Right atrium auricular region (tissue), 2 donors: Measurements from ENCODE around the gene INO80E. TPM values are rescaled to one million over a fixed set of nuclear protein-coding genes. Genes with fewer than 3 reads are reported as not detected.

Source experiments
- DNase-seq: peaks from one replicate; pipeline ENCODE4 v3.0.0-alpha.2; 2019; ENCODE audit warnings: low spot score
- H3K27ac ChIP-seq, 2 donors: fragments of 200-600 bp; sonication (generic); 1 replicate in 1 of 2; 2 replicates in 1 of 2; pipeline ENCODE4 v1.5.1; 2016 to 2019
- H3K27me3 ChIP-seq, 2 donors: fragments of 200-600 bp; sonication (generic); one replicate each; pipeline versions ENCODE4 v1.5.1 to v1.6.0; 2017 to 2019
- H3K36me3 ChIP-seq: fragments of 200-600 bp; sonication (generic); one replicate; pipeline ENCODE4 v1.5.1; 2016
- H3K4me1 ChIP-seq, 2 donors: fragments of 200-600 bp; sonication (generic); one replicate each; pipeline versions ENCODE4 v1.5.1 to v1.6.0; 2017 to 2019
- H3K4me3 ChIP-seq, 2 donors: fragments of 200-600 bp; sonication (generic); 1 replicate in 1 of 2; 2 replicates in 1 of 2; pipeline ENCODE4 v1.5.1; 2017 to 2019; ENCODE audit warnings: mild to moderate bottlenecking in 1 of 2, moderate library complexity in 1 of 2
- H3K9me3 ChIP-seq, 2 donors: fragments of 200-600 bp; sonication (generic); one replicate each; pipeline ENCODE4 v1.5.1; 2019
- CTCF ChIP-seq, 2 donors: fragments of 200-600 bp; sonication (generic); IDR thresholded peaks; one replicate each; pipeline ENCODE4 v1.5.1; 2019; ENCODE audit warnings: antibody characterized with exemption in 2 of 2
- total RNA-seq, 2 donors: library from RNA; depleted of rRNA; stranded (reverse); fragments of >200 nt; gene quantifications; one replicate each; pipeline ENCODE4 v1.1.0, GENCODE V29; 2016

INO80E gene
- total RNA-seq, 2 donors from 2014 or later: 33.4 to 117 TPM

- Histone ChIP-seq H3K27ac (no peak overlapping the region), H3K4me3 (no peak overlapping the region), H3K4me1 (peaks cover 0 to 13% of the 10 kb centered on the region in 2 donors), H3K36me3 (no peaks in the 10 kb centered on the region), H3K9me3 (no peaks in the 10 kb centered on the region), H3K27me3 (peaks cover 15 to 18% of the 10 kb centered on the region in 2 donors)
- no peak for TF ChIP-seq CTCF (IDR thresholded peaks at IDR 0.05)
- no peak for DNase-seq
These were observed 32.5 kb downstream of the INO80E start for GRCh38 chr16:30028438-30029076.

- DNase-seq: no peak
- no peak for TF ChIP-seq CTCF (IDR thresholded peaks at IDR 0.05)
- Histone ChIP-seq H3K36me3 (no peaks in the 10 kb centered on the region), H3K27me3 (peaks cover 17 to 23% of the 10 kb centered on the region in 2 donors), H3K9me3 (no peaks in the 10 kb centered on the region), H3K4me3 (no peak overlapping the region), H3K4me1 (peaks cover 0 to 13% of the 10 kb centered on the region in 2 donors), H3K27ac (no peak overlapping the region)
These were observed 34.1 kb downstream of the INO80E start for GRCh38 chr16:30030011-30030685.

GRCh38 chr16:30030841-30031413, 34.9 kb downstream of the INO80E start, which contains the start of gene TLCD3B:
Gene TLCD3B (minus strand): TSS chr16:30031271. CDS start chr16:30030527, 744 bp downstream.
- Histone ChIP-seq H3K36me3 (no peaks in the 10 kb centered on the region), H3K9me3 (no peaks in the 10 kb centered on the region), H3K4me1 (peaks cover 0 to 13% of the 10 kb centered on the region in 2 donors), H3K4me3 (peak within 1 kb of the TSS in 1 of 2 donors; percentile 29), H3K27me3 (peaks cover 15 to 23% of the 10 kb centered on the region in 2 donors), H3K27ac (no peak within 1 kb of the TSS)
- no peak for TF ChIP-seq CTCF (IDR thresholded peaks at IDR 0.05)
- no peak for DNase-seq

- peak overlapping the region in 1 of 2 donors; percentile 29 for H3K4me3 ChIP-seq
- peaks cover 0 to 13% of the 10 kb centered on the region in 2 donors for H3K4me1 ChIP-seq
- H3K36me3 ChIP-seq: no peaks in the 10 kb centered on the region
- no peak overlapping the region for H3K27ac ChIP-seq
- DNase-seq: no peak
- H3K9me3 ChIP-seq: no peaks in the 10 kb centered on the region
- H3K27me3 ChIP-seq: peaks cover 15 to 23% of the 10 kb centered on the region in 2 donors
- TF ChIP-seq CTCF (IDR thresholded peaks at IDR 0.05): no peak
These were observed 35.5 kb downstream of the INO80E start for GRCh38 chr16:30031477-30031918.

- TF ChIP-seq CTCF (IDR thresholded peaks at IDR 0.05): peak in 1 of 2 donors; percentile 73
- DNase-seq: peak; percentile 65
- Histone ChIP-seq H3K27ac (no peak overlapping the region), H3K36me3 (no peaks in the 10 kb centered on the region), H3K9me3 (no peaks in the 10 kb centered on the region), H3K4me3 (no peak overlapping the region), H3K27me3 (peaks cover 15 to 23% of the 10 kb centered on the region in 2 donors), H3K4me1 (peaks cover 0 to 13% of the 10 kb centered on the region in 2 donors)
These were observed 36.2 kb downstream of the INO80E start for GRCh38 chr16:30032083-30032819.
